ENCODE measurements around the gene MAPK6.
"Not testable (repeated sequence)": the region's sequence is repeated elsewhere in the genome, so short reads cannot be mapped to it uniquely, and the experiment has no call there.

Gene MAPK6

GRCh38 chr15:52078876-52079700, 60.1 kb downstream of the MAPK6 start:
- no peak overlapping the region for H3K4me3 ChIP-seq (ENCODE audit: low read depth, low read length)
- H3K27me3 ChIP-seq (ENCODE audit: control insufficient read depth, insufficient read depth, low read length), result no peaks in the 10 kb centered on the region
- H3K36me3 ChIP-seq (ENCODE audit: control insufficient read depth, insufficient read depth, low read length), result no peaks in the 10 kb centered on the region
- no peak overlapping the region for H3K9ac ChIP-seq (ENCODE audit: low read depth, low read length)
- H3K9me3 ChIP-seq (ENCODE audit: control insufficient read depth, insufficient read depth, low read length), result no peaks in the 10 kb centered on the region
- no peaks in the 10 kb centered on the region for H3K4me1 ChIP-seq (ENCODE audit: control insufficient read depth, insufficient read depth, low read length)

- H3K4me1 ChIP-seq (ENCODE audit: control insufficient read depth, insufficient read depth, low read length), result no peaks in the 10 kb centered on the region
- H3K27me3 ChIP-seq (ENCODE audit: control insufficient read depth, insufficient read depth, low read length), result no peaks in the 10 kb centered on the region
- H3K36me3 ChIP-seq (ENCODE audit: control insufficient read depth, insufficient read depth, low read length), result no peaks in the 10 kb centered on the region
- H3K4me3 ChIP-seq (ENCODE audit: low read depth, low read length), result no peak overlapping the region
- no peak overlapping the region for H3K9ac ChIP-seq (ENCODE audit: low read depth, low read length)
- H3K9me3 ChIP-seq (ENCODE audit: control insufficient read depth, insufficient read depth, low read length), result no peaks in the 10 kb centered on the region
Observed at GRCh38 chr15:52080031-52080430, 61.0 kb downstream of the MAPK6 start.

GRCh38 chr15:52080706-52081392, 61.8 kb downstream of the MAPK6 start:
- Histone ChIP-seq H3K9ac (ENCODE audit: low read depth, low read length) (no peak overlapping the region), H3K36me3 (ENCODE audit: control insufficient read depth, insufficient read depth, low read length) (no peaks in the 10 kb centered on the region), H3K9me3 (ENCODE audit: control insufficient read depth, insufficient read depth, low read length) (no peaks in the 10 kb centered on the region), H3K4me3 (ENCODE audit: low read depth, low read length) (no peak overlapping the region), H3K4me1 (ENCODE audit: control insufficient read depth, insufficient read depth, low read length) (no peaks in the 10 kb centered on the region), H3K27me3 (ENCODE audit: control insufficient read depth, insufficient read depth, low read length) (no peaks in the 10 kb centered on the region)

- Histone ChIP-seq H3K9me3 (ENCODE audit: control insufficient read depth, insufficient read depth, low read length) (no peaks in the 10 kb centered on the region), H3K9ac (ENCODE audit: low read depth, low read length) (no peak overlapping the region), H3K4me1 (ENCODE audit: control insufficient read depth, insufficient read depth, low read length) (no peaks in the 10 kb centered on the region), H3K27me3 (ENCODE audit: control insufficient read depth, insufficient read depth, low read length) (no peaks in the 10 kb centered on the region), H3K4me3 (ENCODE audit: low read depth, low read length) (no peak overlapping the region), H3K36me3 (ENCODE audit: control insufficient read depth, insufficient read depth, low read length) (no peaks in the 10 kb centered on the region)
Observed at GRCh38 chr15:52082197-52083036, 63.4 kb downstream of the MAPK6 start.

GRCh38 chr15:52083037-52083359, 64.0 kb downstream of the MAPK6 start:
- not testable (repeated sequence) for H3K4me3 ChIP-seq (ENCODE audit: low read depth, low read length); H3K9me3 ChIP-seq (ENCODE audit: control insufficient read depth, insufficient read depth, low read length); H3K36me3 ChIP-seq (ENCODE audit: control insufficient read depth, insufficient read depth, low read length); H3K4me1 ChIP-seq (ENCODE audit: control insufficient read depth, insufficient read depth, low read length); H3K9ac ChIP-seq (ENCODE audit: low read depth, low read length); H3K27me3 ChIP-seq (ENCODE audit: control insufficient read depth, insufficient read depth, low read length)

GRCh38 chr15:52083603-52084002, 64.6 kb downstream of the MAPK6 start:
- Histone ChIP-seq H3K4me3 (ENCODE audit: low read depth, low read length) (no peak overlapping the region), H3K27me3 (ENCODE audit: control insufficient read depth, insufficient read depth, low read length) (no peaks in the 10 kb centered on the region), H3K9me3 (ENCODE audit: control insufficient read depth, insufficient read depth, low read length) (no peaks in the 10 kb centered on the region), H3K9ac (ENCODE audit: low read depth, low read length) (no peak overlapping the region), H3K36me3 (ENCODE audit: control insufficient read depth, insufficient read depth, low read length) (no peaks in the 10 kb centered on the region), H3K4me1 (ENCODE audit: control insufficient read depth, insufficient read depth, low read length) (no peaks in the 10 kb centered on the region)

GRCh38 chr15:52085299-52085698, 66.3 kb downstream of the MAPK6 start:
- no peaks in the 10 kb centered on the region for H3K36me3 ChIP-seq (ENCODE audit: control insufficient read depth, insufficient read depth, low read length)
- no peak overlapping the region for H3K9ac ChIP-seq (ENCODE audit: low read depth, low read length)
- H3K4me1 ChIP-seq (ENCODE audit: control insufficient read depth, insufficient read depth, low read length), result no peaks in the 10 kb centered on the region
- H3K4me3 ChIP-seq (ENCODE audit: low read depth, low read length), result no peak overlapping the region
- H3K27me3 ChIP-seq (ENCODE audit: control insufficient read depth, insufficient read depth, low read length), result no peaks in the 10 kb centered on the region
- no peaks in the 10 kb centered on the region for H3K9me3 ChIP-seq (ENCODE audit: control insufficient read depth, insufficient read depth, low read length)

GRCh38 chr15:52086011-52086786, 67.2 kb downstream of the MAPK6 start:
- Histone ChIP-seq H3K4me3 (ENCODE audit: low read depth, low read length) (no peak overlapping the region), H3K36me3 (ENCODE audit: control insufficient read depth, insufficient read depth, low read length) (no peaks in the 10 kb centered on the region), H3K27me3 (ENCODE audit: control insufficient read depth, insufficient read depth, low read length) (no peaks in the 10 kb centered on the region), H3K9ac (ENCODE audit: low read depth, low read length) (no peak overlapping the region), H3K4me1 (ENCODE audit: control insufficient read depth, insufficient read depth, low read length) (no peaks in the 10 kb centered on the region), H3K9me3 (ENCODE audit: control insufficient read depth, insufficient read depth, low read length) (no peaks in the 10 kb centered on the region)

- no peaks in the 10 kb centered on the region for H3K9me3 ChIP-seq (ENCODE audit: control insufficient read depth, insufficient read depth, low read length)
- H3K4me1 ChIP-seq (ENCODE audit: control insufficient read depth, insufficient read depth, low read length), result no peaks in the 10 kb centered on the region
- H3K36me3 ChIP-seq (ENCODE audit: control insufficient read depth, insufficient read depth, low read length), result no peaks in the 10 kb centered on the region
Observed at GRCh38 chr15:52090193-52090592, 71.2 kb downstream of the MAPK6 start.

GRCh38 chr15:52093167-52093538, 74.1 kb downstream of the MAPK6 start:
- no peaks in the 10 kb centered on the region for H3K27me3 ChIP-seq (ENCODE audit: control insufficient read depth, insufficient read depth, low read length)
- H3K36me3 ChIP-seq (ENCODE audit: control insufficient read depth, insufficient read depth, low read length), result no peaks in the 10 kb centered on the region

More at GRCh38 chr15:52090193-52090592, 71.2 kb downstream of the MAPK6 start:
- Histone ChIP-seq H3K9ac (ENCODE audit: low read depth, low read length) (no peak overlapping the region), H3K4me3 (ENCODE audit: low read depth, low read length) (no peak overlapping the region), H3K27me3 (ENCODE audit: control insufficient read depth, insufficient read depth, low read length) (no peaks in the 10 kb centered on the region)

More at GRCh38 chr15:52093167-52093538, 74.1 kb downstream of the MAPK6 start:
- Histone ChIP-seq H3K4me1 (ENCODE audit: control insufficient read depth, insufficient read depth, low read length) (no peaks in the 10 kb centered on the region), H3K9me3 (ENCODE audit: control insufficient read depth, insufficient read depth, low read length) (no peaks in the 10 kb centered on the region), H3K9ac (ENCODE audit: low read depth, low read length) (no peak overlapping the region), H3K4me3 (ENCODE audit: low read depth, low read length) (no peak overlapping the region)
